Naive thymus-derived CD4-positive, alpha-beta T cell (primary cell): ENCODE results near the gene LUZP2. TPM values are rescaled to one million over a fixed set of nuclear protein-coding genes. Genes with fewer than 3 reads are reported as not detected.

Experiments used
- ATAC-seq: fragments of 150-1000 bp; cut with Tn5 transposase; 2 replicates; pipeline ENCODE4 v1.10.0; 2021; ENCODE audit warnings: mild to moderate bottlenecking, moderate library complexity
- CTCF ChIA-PET: fragments of 350-600 bp; sonication (Branson Sonifier 250); formaldehyde crosslinking; loops from one replicate; lab custom pipeline; 2021; ENCODE audit warnings: antibody characterized with exemption; lab: Charles Lee
- POLR2A ChIA-PET: fragments of 350-600 bp; sonication (Branson Sonifier 250); formaldehyde crosslinking; loops from one replicate; lab custom pipeline; 2021; ENCODE audit warnings: antibody characterized with exemption, inconsistent platforms; lab: Charles Lee
- DNase-seq, 9 donors: peaks; one replicate each; pipeline versions ENCODE4 v3.0.0 to v3.0.0-alpha.2; 2020 to 2022; ENCODE audit warnings: mixed read lengths in 1 of 9
- H3K27ac ChIP-seq: one replicate; pipeline ENCODE4 v1.7.0; 2013; ENCODE audit warnings: mild to moderate bottlenecking, low read depth, low read length, moderate library complexity
- H3K27me3 ChIP-seq, 2 donors: one replicate each; pipeline ENCODE4 v1.7.0; 2013; ENCODE audit warnings: low read length in 2 of 2, mild to moderate bottlenecking in 2 of 2, moderate library complexity in 2 of 2; ENCODE audit not compliant: control insufficient read depth in 2 of 2, insufficient read depth in 2 of 2
- H3K36me3 ChIP-seq, 3 experiments: 1 replicate in 2 of 3; 2 replicates in 1 of 3; pipeline ENCODE4 v1.7.0; 2013; ENCODE audit warnings: low read length in 3 of 3, mild to moderate bottlenecking in 3 of 3, moderate library complexity in 1 of 3; ENCODE audit not compliant: insufficient read depth in 3 of 3, control insufficient read depth in 2 of 3
- H3K4me1 ChIP-seq, 2 donors: one replicate each; pipeline ENCODE4 v1.7.0; 2013; ENCODE audit warnings: low read length in 2 of 2, mild to moderate bottlenecking in 2 of 2, moderate library complexity in 1 of 2; ENCODE audit not compliant: control insufficient read depth in 2 of 2, insufficient read depth in 2 of 2
- H3K4me3 ChIP-seq: 2 replicates; pipeline ENCODE4 v1.7.0; 2013; ENCODE audit warnings: mild to moderate bottlenecking, low read length
- H3K9me3 ChIP-seq, 3 experiments: 1 replicate in 2 of 3; 2 replicates in 1 of 3; pipeline ENCODE4 v1.7.0; 2013; ENCODE audit warnings: low read length in 3 of 3; ENCODE audit not compliant: control insufficient read depth in 2 of 3
- H3K27ac Mint-ChIP-seq, 9 donors: one replicate each; pipeline ENCODE4 v1.8.0; 2020 to 2022; ENCODE audit warnings: mixed read lengths in 9 of 9, mild to moderate bottlenecking in 8 of 9, moderate library complexity in 5 of 9, inconsistent platforms in 2 of 9
- H3K27me3 Mint-ChIP-seq, 5 donors: one replicate each; pipeline ENCODE4 v1.8.0; 2021 to 2022; ENCODE audit warnings: mixed read lengths in 5 of 5, mild to moderate bottlenecking in 1 of 5
- H3K36me3 Mint-ChIP-seq, 5 donors: one replicate each; pipeline ENCODE4 v1.8.0; 2020 to 2022; ENCODE audit warnings: mixed read lengths in 5 of 5, mild to moderate bottlenecking in 3 of 5, inconsistent platforms in 1 of 5
- H3K4me1 Mint-ChIP-seq, 7 donors: one replicate each; pipeline ENCODE4 v1.8.0; 2020 to 2022; ENCODE audit warnings: mixed read lengths in 7 of 7, mild to moderate bottlenecking in 3 of 7, inconsistent platforms in 1 of 7
- H3K4me3 Mint-ChIP-seq, 10 donors: one replicate each; pipeline ENCODE4 v1.8.0; 2020 to 2022; ENCODE audit warnings: mild to moderate bottlenecking in 10 of 10, mixed read lengths in 10 of 10, moderate library complexity in 6 of 10, inconsistent platforms in 2 of 10
- H3K9me3 Mint-ChIP-seq, 11 donors: one replicate each; pipeline ENCODE4 v1.8.0; 2020 to 2022; ENCODE audit warnings: mixed read lengths in 11 of 11, mild to moderate bottlenecking in 4 of 11, inconsistent platforms in 1 of 11, moderate library complexity in 1 of 11
- intact Hi-C, 2 donors: fragments of 100-400 bp; cut with micrococcal nuclease; formaldehyde crosslinking; loops; one replicate each; pipeline ENCODE4 v1.15.1; 2023
- polyA plus RNA-seq, 2 donors: library from polyadenylated mRNA; unstranded; fragments of 300-500 nt; fragmentation: Illumina TruSeq; gene quantifications; one replicate each; pipeline ENCODE4 v1.2.3, GENCODE V29; 2021
- total RNA-seq, 6 experiments: library from RNA in 5 of 6; stranded (reverse) in 5 of 6; gene quantifications; 1 replicate in 5 of 6; 2 replicates in 1 of 6; pipeline ENCODE4 v1.2.3 and lab custom pipeline; 2021 to 2026

LUZP2 gene
- total and polyA plus RNA-seq, 7 experiments from 2014 or later: not detected

DNA sequence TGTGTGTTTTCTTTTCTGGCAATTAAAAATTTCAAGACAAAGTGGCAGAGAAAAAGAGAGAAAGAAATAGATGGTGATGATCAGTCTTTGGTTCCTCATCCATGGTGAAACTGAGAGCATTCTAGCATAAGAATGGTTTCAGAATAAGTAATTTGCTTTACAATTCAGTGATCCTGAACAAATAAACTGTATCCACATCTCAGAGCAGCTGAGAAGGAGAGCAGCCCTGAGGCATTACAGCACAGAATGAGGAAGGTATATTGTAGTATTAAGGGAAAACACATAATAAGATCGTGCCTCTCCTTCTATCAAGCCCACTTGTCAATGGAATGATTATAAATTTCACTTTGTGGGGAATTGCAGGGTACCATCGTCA, 17.4 kb downstream of the LUZP2 start:
- Mint-ChIP-seq H3K36me3 (no peaks in the 10 kb centered on the region), H3K4me3 (no peak overlapping the region), H3K9me3 (peaks cover 0 to 12% (median 1%) of the 10 kb centered on the region in 11 donors), H3K27me3 (no peaks in the 10 kb centered on the region), H3K4me1 (no peaks in the 10 kb centered on the region), H3K27ac (no peak overlapping the region)
- POLR2A ChIA-PET: no interaction called here
- H3K4me1 ChIP-seq: no peaks in the 10 kb centered on the region
- DNase-seq (no peak), ATAC-seq (no peak)
- H3K9me3 ChIP-seq: no peaks in the 10 kb centered on the region
- CTCF ChIA-PET: no interaction called here
- intact Hi-C loops: no loop called here
- H3K27ac ChIP-seq: no peak overlapping the region
- H3K27me3 ChIP-seq: no peaks in the 10 kb centered on the region
- no peak overlapping the region for H3K4me3 ChIP-seq
- no peaks in the 10 kb centered on the region for H3K36me3 ChIP-seq

- H3K9me3 ChIP-seq: no peaks in the 10 kb centered on the region
- Mint-ChIP-seq H3K27me3 (no peaks in the 10 kb centered on the region), H3K4me1 (no peaks in the 10 kb centered on the region), H3K9me3 (peaks cover 0 to 12% (median 3%) of the 10 kb centered on the region in 11 donors), H3K27ac (no peak overlapping the region), H3K4me3 (no peak overlapping the region), H3K36me3 (no peaks in the 10 kb centered on the region)
- DNase-seq (no peak), ATAC-seq (no peak)
- ChIA-PET CTCF (interaction anchor here (0.6 kb wide), 1 partner anchor 89 kb away, joined by 3 read pairs; no protein-coding TSS in a partner anchor), POLR2A (no interaction called here)
- no peaks in the 10 kb centered on the region for H3K4me1 ChIP-seq
- no peak overlapping the region for H3K27ac ChIP-seq
- H3K27me3 ChIP-seq: no peaks in the 10 kb centered on the region
- intact Hi-C loops: no loop called here
- no peaks in the 10 kb centered on the region for H3K36me3 ChIP-seq
- no peak overlapping the region for H3K4me3 ChIP-seq
These were observed 18.8 kb downstream of the LUZP2 start for GRCh38 chr11:24515632-24516031.

DNA sequence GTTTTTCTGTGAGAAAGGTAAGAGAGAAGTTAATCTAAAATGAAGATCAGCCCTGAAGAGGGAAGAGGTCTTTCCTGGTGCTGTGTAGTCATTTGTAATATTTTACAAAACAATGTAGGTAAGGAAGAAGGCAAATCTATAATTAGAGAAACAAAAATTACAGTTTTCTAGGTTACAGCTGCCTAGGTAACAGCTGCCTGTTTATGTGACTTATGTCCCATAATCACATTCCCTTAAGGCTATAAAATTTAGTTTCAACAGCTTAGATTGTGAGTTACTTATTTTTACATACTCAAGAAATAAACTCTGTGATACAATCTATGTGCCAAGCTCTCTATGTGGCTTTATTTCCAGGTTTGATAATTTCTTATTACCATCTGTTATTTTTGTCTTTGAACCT, 19.8 kb downstream of the LUZP2 start:
- H3K36me3 Mint-ChIP-seq: no peaks in the 10 kb centered on the region
- no peak overlapping the region for H3K4me3 Mint-ChIP-seq
- intact Hi-C loops: no loop called here
- Histone ChIP-seq H3K27ac (no peak overlapping the region), H3K27me3 (no peaks in the 10 kb centered on the region), H3K36me3 (no peaks in the 10 kb centered on the region), H3K4me3 (no peak overlapping the region), H3K4me1 (no peaks in the 10 kb centered on the region), H3K9me3 (no peaks in the 10 kb centered on the region)
- H3K27ac Mint-ChIP-seq: no peak overlapping the region
- no peaks in the 10 kb centered on the region for H3K4me1 Mint-ChIP-seq
- ChIA-PET POLR2A (no interaction called here), CTCF (interaction anchor here (0.7 kb wide), 1 partner anchor 1521 kb away, joined by 3 read pairs; no protein-coding TSS in a partner anchor)
- ATAC-seq (no peak), DNase-seq (no peak)
- peaks cover 0 to 12% (median 3%) of the 10 kb centered on the region in 11 donors for H3K9me3 Mint-ChIP-seq
- H3K27me3 Mint-ChIP-seq: no peaks in the 10 kb centered on the region

- no peaks in the 10 kb centered on the region for H3K27me3 Mint-ChIP-seq
- no peak overlapping the region for H3K27ac Mint-ChIP-seq
- no peak overlapping the region for H3K4me3 Mint-ChIP-seq
- intact Hi-C loops: no loop called here
- ChIA-PET CTCF (no interaction called here), POLR2A (no interaction called here)
- no peak for DNase-seq
- Histone ChIP-seq H3K4me3 (no peak overlapping the region), H3K27me3 (no peaks in the 10 kb centered on the region), H3K9me3 (no peaks in the 10 kb centered on the region), H3K27ac (no peak overlapping the region), H3K4me1 (no peaks in the 10 kb centered on the region), H3K36me3 (no peaks in the 10 kb centered on the region)
- H3K4me1 Mint-ChIP-seq: no peaks in the 10 kb centered on the region
- no peaks in the 10 kb centered on the region for H3K36me3 Mint-ChIP-seq
- ATAC-seq: no peak
- H3K9me3 Mint-ChIP-seq: peaks cover 0 to 11% (median 0%) of the 10 kb centered on the region in 11 donors
These were observed 24.7 kb downstream of the LUZP2 start for GRCh38 chr11:24521601-24522000.

DNA sequence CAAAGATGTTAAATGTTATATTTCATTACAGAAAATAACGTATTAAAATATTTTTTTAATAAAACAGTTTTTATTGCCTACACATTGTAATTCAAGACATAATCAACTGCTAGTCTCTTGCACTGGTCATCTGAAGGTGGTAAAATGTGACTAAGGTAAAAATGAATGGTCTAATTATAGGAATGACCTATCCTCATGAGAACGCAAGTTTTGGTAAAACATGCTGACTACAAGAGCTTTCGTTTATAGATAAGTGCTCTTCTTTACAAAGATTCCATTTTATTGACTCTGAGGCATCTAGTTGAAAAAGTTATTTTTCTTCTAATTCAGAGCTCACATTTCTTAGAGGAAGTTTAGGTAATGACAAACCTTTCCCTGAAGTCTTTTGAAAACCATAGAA, 27.3 kb downstream of the LUZP2 start:
- ChIA-PET POLR2A (no interaction called here), CTCF (no interaction called here)
- H3K36me3 Mint-ChIP-seq: no peaks in the 10 kb centered on the region

GRCh38 chr11:24531528-24531927, 34.7 kb downstream of the LUZP2 start:
- H3K27me3 Mint-ChIP-seq: no peaks in the 10 kb centered on the region
- Histone ChIP-seq H3K27ac (no peak overlapping the region), H3K4me3 (no peak overlapping the region), H3K4me1 (no peaks in the 10 kb centered on the region), H3K27me3 (no peaks in the 10 kb centered on the region), H3K36me3 (no peaks in the 10 kb centered on the region), H3K9me3 (no peaks in the 10 kb centered on the region)
- POLR2A ChIA-PET: no interaction called here
- H3K36me3 Mint-ChIP-seq: no peaks in the 10 kb centered on the region
- DNase-seq (no peak), ATAC-seq (no peak)
- H3K4me3 Mint-ChIP-seq: no peak overlapping the region
- intact Hi-C loops: no loop called here
- peaks cover 0 to 9% (median 0%) of the 10 kb centered on the region in 11 donors for H3K9me3 Mint-ChIP-seq
- H3K4me1 Mint-ChIP-seq: no peaks in the 10 kb centered on the region
- CTCF ChIA-PET: no interaction called here
- no peak overlapping the region for H3K27ac Mint-ChIP-seq

More for the DNA sequence above, 27.3 kb downstream of the LUZP2 start:
- Mint-ChIP-seq H3K9me3 (peaks cover 0 to 11% (median 0%) of the 10 kb centered on the region in 11 donors), H3K4me3 (no peak overlapping the region), H3K27ac (no peak overlapping the region), H3K4me1 (no peaks in the 10 kb centered on the region), H3K27me3 (no peaks in the 10 kb centered on the region)
- DNase-seq: no peak
- H3K4me1 ChIP-seq: no peaks in the 10 kb centered on the region
- no peaks in the 10 kb centered on the region for H3K36me3 ChIP-seq
- no peak overlapping the region for H3K4me3 ChIP-seq
- H3K27me3 ChIP-seq: no peaks in the 10 kb centered on the region
- ATAC-seq: no peak
- H3K9me3 ChIP-seq: no peaks in the 10 kb centered on the region
- no peak overlapping the region for H3K27ac ChIP-seq
- intact Hi-C loops: no loop called here

GRCh38 chr11:24543771-24544170, 46.9 kb downstream of the LUZP2 start:
- H3K36me3 Mint-ChIP-seq: no peaks in the 10 kb centered on the region
- H3K4me1 Mint-ChIP-seq: no peaks in the 10 kb centered on the region
- intact Hi-C loops: no loop called here
- ChIA-PET CTCF (no interaction called here), POLR2A (no interaction called here)
- H3K4me3 Mint-ChIP-seq: no peak overlapping the region
- peaks cover 0 to 12% (median 5%) of the 10 kb centered on the region in 11 donors for H3K9me3 Mint-ChIP-seq
- H3K27ac ChIP-seq: no peak overlapping the region
- ATAC-seq (no peak), DNase-seq (no peak)
- no peak overlapping the region for H3K4me3 ChIP-seq
- H3K9me3 ChIP-seq: no peaks in the 10 kb centered on the region
- H3K27me3 ChIP-seq: no peaks in the 10 kb centered on the region
- no peaks in the 10 kb centered on the region for H3K27me3 Mint-ChIP-seq
- H3K36me3 ChIP-seq: no peaks in the 10 kb centered on the region
- H3K4me1 ChIP-seq: no peaks in the 10 kb centered on the region
- H3K27ac Mint-ChIP-seq: no peak overlapping the region
